Measurements from ENCODE around the gene DNAAF1. TPM values are rescaled to one million over a fixed set of nuclear protein-coding genes. Genes with fewer than 3 reads are reported as not detected.

Gene DNAAF1
- total RNA-seq, 1 donor = 0.36 TPM

GRCh38 chr16:84194018-84194417, 48.9 kb downstream of the DNAAF1 start:
- Histone ChIP-seq H3K9me3 (ENCODE audit: low read depth, low read length) (no peaks in the 10 kb centered on the region), H4K20me1 (ENCODE audit: insufficient read depth, low read length) (no peaks in the 10 kb centered on the region), H3K4me1 (ENCODE audit: insufficient read depth, low read length) (peaks cover 5% of the 10 kb centered on the region), H3K36me3 (ENCODE audit: insufficient read depth, low read length) (no peaks in the 10 kb centered on the region), H3K4me2 (ENCODE audit: insufficient read depth, low read length) (no peak overlapping the region), H3K79me2 (ENCODE audit: insufficient read depth, low read length) (no peaks in the 10 kb centered on the region), H3K4me3 (ENCODE audit: insufficient read depth, low read length) (no peak overlapping the region), H3K27me3 (ENCODE audit: insufficient read depth, low read length) (peaks cover 5% of the 10 kb centered on the region), H2AFZ (ENCODE audit: low read length) (no peak overlapping the region), H3K27ac (ENCODE audit: low read depth, low read length) (no peak overlapping the region)
- peak; percentile 76 for DNase-seq (ENCODE audit: insufficient read length, low spot score, missing footprints)
- TF ChIP-seq CTCF (IDR thresholded peaks at IDR 0.05; ENCODE audit: extremely low read depth, low read depth, low read length) = no peak

- Histone ChIP-seq H3K27ac (ENCODE audit: low read depth, low read length) (no peak overlapping the region), H3K9me3 (ENCODE audit: low read depth, low read length) (no peaks in the 10 kb centered on the region), H3K4me2 (ENCODE audit: insufficient read depth, low read length) (no peak overlapping the region), H3K36me3 (ENCODE audit: insufficient read depth, low read length) (no peaks in the 10 kb centered on the region), H3K27me3 (ENCODE audit: insufficient read depth, low read length) (peaks cover 5% of the 10 kb centered on the region), H2AFZ (ENCODE audit: low read length) (no peak overlapping the region), H3K79me2 (ENCODE audit: insufficient read depth, low read length) (no peaks in the 10 kb centered on the region), H3K4me1 (ENCODE audit: insufficient read depth, low read length) (peaks cover 5% of the 10 kb centered on the region), H3K4me3 (ENCODE audit: insufficient read depth, low read length) (no peak overlapping the region), H4K20me1 (ENCODE audit: insufficient read depth, low read length) (no peaks in the 10 kb centered on the region)
- no peak for DNase-seq (ENCODE audit: insufficient read length, low spot score, missing footprints)
- TF ChIP-seq CTCF (IDR thresholded peaks at IDR 0.05; ENCODE audit: extremely low read depth, low read depth, low read length) = no peak
Measured at GRCh38 chr16:84194470-84195200, 49.5 kb downstream of the DNAAF1 start.

DNA sequence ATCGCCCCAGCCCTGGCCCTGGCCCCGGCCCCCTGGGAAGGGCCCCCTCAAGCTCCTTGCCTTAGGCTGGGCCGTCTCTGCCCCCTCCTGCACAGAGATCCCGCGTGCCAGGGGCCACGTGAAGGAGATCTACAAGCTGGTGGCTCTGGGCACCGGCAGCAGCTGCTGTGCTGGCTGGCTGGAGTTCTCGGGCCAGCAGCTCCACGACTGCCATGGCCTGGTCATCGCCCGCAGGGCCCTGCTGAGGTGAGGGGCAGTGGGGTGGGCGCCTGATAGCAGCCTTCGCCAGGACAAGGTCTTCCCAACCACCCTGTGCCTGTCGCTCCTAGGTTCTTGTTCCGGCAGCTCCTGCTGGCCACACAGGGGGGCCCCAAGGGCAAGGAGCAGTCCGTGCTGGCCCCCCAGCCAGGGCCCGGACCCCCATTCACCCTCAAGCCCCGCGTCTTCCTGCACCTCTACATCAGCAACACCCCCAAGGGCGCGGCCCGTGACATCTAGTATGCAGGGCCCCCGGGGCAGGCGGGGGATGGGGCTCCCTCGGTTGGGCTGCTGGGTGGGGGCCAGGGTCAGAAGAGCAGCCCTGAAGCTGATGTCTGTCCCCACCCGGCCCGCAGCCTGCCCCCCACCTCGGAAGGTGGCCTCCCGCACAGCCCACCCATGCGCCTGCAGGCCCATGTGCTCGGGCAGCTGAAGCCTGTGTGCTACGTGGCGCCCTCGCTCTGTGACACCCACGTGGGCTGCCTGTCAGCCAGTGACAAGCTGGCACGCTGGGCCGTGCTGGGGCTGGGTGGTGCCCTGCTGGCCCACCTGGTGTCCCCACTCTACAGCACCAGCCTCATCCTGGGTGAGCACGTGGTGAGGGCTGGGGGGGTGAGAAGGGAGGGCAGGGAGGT, 50.3 kb downstream of the DNAAF1 start:
- H3K79me2 ChIP-seq (ENCODE audit: insufficient read depth, low read length) = no peaks in the 10 kb centered on the region
- no peaks in the 10 kb centered on the region for H4K20me1 ChIP-seq (ENCODE audit: insufficient read depth, low read length)
- H2AFZ ChIP-seq (ENCODE audit: low read length) = no peak overlapping the region
- peaks cover 5% of the 10 kb centered on the region for H3K4me1 ChIP-seq (ENCODE audit: insufficient read depth, low read length)
- no peak overlapping the region for H3K4me3 ChIP-seq (ENCODE audit: insufficient read depth, low read length)
- H3K36me3 ChIP-seq (ENCODE audit: insufficient read depth, low read length) = no peaks in the 10 kb centered on the region
- H3K9me3 ChIP-seq (ENCODE audit: low read depth, low read length) = no peaks in the 10 kb centered on the region
- TF ChIP-seq CTCF (IDR thresholded peaks at IDR 0.05; ENCODE audit: extremely low read depth, low read depth, low read length) = no peak
- no peak overlapping the region for H3K4me2 ChIP-seq (ENCODE audit: insufficient read depth, low read length)
- H3K27ac ChIP-seq (ENCODE audit: low read depth, low read length) = no peak overlapping the region
- DNase-seq (ENCODE audit: insufficient read length, low spot score, missing footprints) = peak; percentile 76
- H3K27me3 ChIP-seq (ENCODE audit: insufficient read depth, low read length) = peaks cover 11% of the 10 kb centered on the region

DNA sequence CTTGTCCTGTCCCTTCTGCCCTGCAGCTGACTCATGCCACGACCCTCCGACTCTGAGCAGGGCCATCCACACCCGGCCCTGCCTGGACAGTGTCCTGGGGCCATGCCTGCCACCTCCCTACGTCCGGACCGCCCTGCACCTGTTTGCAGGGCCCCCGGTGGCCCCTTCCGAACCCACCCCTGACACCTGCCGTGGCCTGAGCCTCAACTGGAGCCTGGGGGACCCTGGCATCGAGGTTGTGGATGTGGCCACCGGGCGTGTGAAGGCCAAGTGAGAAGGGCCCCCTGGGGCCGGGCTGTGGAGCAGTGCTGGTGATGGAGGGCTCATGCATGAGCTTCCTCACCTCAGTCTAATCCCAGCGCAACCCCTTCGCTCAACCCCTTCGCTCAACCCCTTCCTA, 51.0 kb downstream of the DNAAF1 start:
- H4K20me1 ChIP-seq (ENCODE audit: insufficient read depth, low read length) = no peaks in the 10 kb centered on the region
- peaks cover 11% of the 10 kb centered on the region for H3K27me3 ChIP-seq (ENCODE audit: insufficient read depth, low read length)
- peaks cover 5% of the 10 kb centered on the region for H3K4me1 ChIP-seq (ENCODE audit: insufficient read depth, low read length)
- no peaks in the 10 kb centered on the region for H3K9me3 ChIP-seq (ENCODE audit: low read depth, low read length)
- no peaks in the 10 kb centered on the region for H3K79me2 ChIP-seq (ENCODE audit: insufficient read depth, low read length)
- H3K36me3 ChIP-seq (ENCODE audit: insufficient read depth, low read length) = no peaks in the 10 kb centered on the region
- H3K4me3 ChIP-seq (ENCODE audit: insufficient read depth, low read length) = no peak overlapping the region
- H3K27ac ChIP-seq (ENCODE audit: low read depth, low read length) = no peak overlapping the region
- no peak overlapping the region for H2AFZ ChIP-seq (ENCODE audit: low read length)
- no peak for TF ChIP-seq CTCF (IDR thresholded peaks at IDR 0.05; ENCODE audit: extremely low read depth, low read depth, low read length)
- H3K4me2 ChIP-seq (ENCODE audit: insufficient read depth, low read length) = no peak overlapping the region
- DNase-seq (ENCODE audit: insufficient read length, low spot score, missing footprints) = no peak
